Endothelial cell of umbilical vein (primary cell): Measurements from ENCODE around the gene PIEZO2. TPM values are rescaled to one million over a fixed set of nuclear protein-coding genes. Genes with fewer than 3 reads are reported as not detected.
"Not testable (repeated sequence)": the region's sequence is repeated elsewhere in the genome, so short reads cannot be mapped to it uniquely, and the experiment has no call there.

Source experiments
- BruUV-seq: library from RNA; stranded (reverse); fragments of 400-500 nt; replicated peaks from 2 replicates; lab custom pipeline; 2021; lab: Mats Ljungman, UMichigan
- CTCF ChIA-PET: fragments of 300-600, 350-600 bp; sonication (Branson Sonifier 250); formaldehyde crosslinking; loops from one replicate; lab custom pipeline; 2021; ENCODE audit warnings: antibody characterized with exemption, inconsistent platforms; lab: Charles Lee
- POLR2A ChIA-PET: fragments of 300-600, 350-600 bp; sonication (Branson Sonifier 250); formaldehyde crosslinking; loops from one replicate; lab custom pipeline; 2021; ENCODE audit warnings: antibody characterized with exemption, inconsistent platforms; lab: Charles Lee
- DNase-seq: peaks from one replicate; pipeline ENCODE4 v3.0.0-alpha.2; 2011; ENCODE audit warnings: low read depth, low spot score
- FAIRE-seq: peaks from 2 replicates; lab custom pipeline; 2011; peaks lifted over from hg19 to GRCh38; lab: Jason Lieb, UNC
- H2AFZ ChIP-seq: 2 replicates; pipeline ENCODE4 v1.6.0; 2012; ENCODE audit warnings: low read depth, low read length, control low read depth, inconsistent platforms
- H3K27ac ChIP-seq: 2 replicates; pipeline ENCODE4 v1.5.1; 2011; ENCODE audit warnings: low read depth, mild to moderate bottlenecking, control low read depth, low read length, moderate library complexity; ENCODE audit not compliant: insufficient read depth
- H3K27me3 ChIP-seq, 2 experiments: 2 replicates each; pipeline versions ENCODE4 v1.6.0 to v1.6.1; 2011; ENCODE audit warnings: low read length in 2 of 2, mixed read lengths in 1 of 2; ENCODE audit not compliant: control insufficient read depth in 2 of 2, insufficient read depth in 2 of 2
- H3K36me3 ChIP-seq, 2 experiments: 2 replicates in 1 of 2; 3 replicates in 1 of 2; pipeline ENCODE4 v1.5.1; 2011; ENCODE audit warnings: low read length in 2 of 2, mild to moderate bottlenecking in 1 of 2, moderate library complexity in 1 of 2; ENCODE audit not compliant: control insufficient read depth in 2 of 2, insufficient read depth in 2 of 2; ENCODE audit errors: extremely low read depth in 1 of 2
- H3K4me1 ChIP-seq: 3 replicates; pipeline ENCODE4 v1.5.1; 2011; ENCODE audit warnings: mild to moderate bottlenecking, low read length; ENCODE audit not compliant: control insufficient read depth, insufficient read depth; ENCODE audit errors: extremely low read depth
- H3K4me2 ChIP-seq: 2 replicates; pipeline ENCODE4 v1.6.1; 2011; ENCODE audit warnings: low read length, control low read depth, mixed read lengths; ENCODE audit not compliant: insufficient read depth
- H3K4me3 ChIP-seq, 3 experiments: fragments of 200-600 bp in 1 of 3; sonication (generic), shearing (Covaris generic) in 1 of 3; replicated peaks in 1 of 3; 2 replicates each; pipeline ENCODE4 v1.5.1; 2011 to 2016; ENCODE audit warnings: control low read depth in 3 of 3, low read length in 3 of 3, mild to moderate bottlenecking in 2 of 3, inconsistent platforms in 1 of 3, low read depth in 1 of 3, moderate library complexity in 1 of 3; ENCODE audit not compliant: insufficient read depth in 1 of 3
- H3K79me2 ChIP-seq: 2 replicates; pipeline ENCODE4 v1.6.0; 2012; ENCODE audit warnings: low read length, inconsistent platforms; ENCODE audit not compliant: control insufficient read depth, insufficient read depth
- H3K9ac ChIP-seq: replicated peaks from 2 replicates; pipeline ENCODE3; 2011; ENCODE audit warnings: low read length, control low read depth; ENCODE audit not compliant: insufficient read depth; ENCODE audit errors: extremely low read depth
- H3K9me1 ChIP-seq: replicated peaks from 3 replicates; pipeline ENCODE4 v1.6.0; 2011; ENCODE audit warnings: mild to moderate bottlenecking, low read length; ENCODE audit not compliant: control insufficient read depth, insufficient read depth; ENCODE audit errors: extremely low read depth
- H3K9me3 ChIP-seq: replicated peaks from 2 replicates; pipeline ENCODE4 v1.5.1; 2012; ENCODE audit warnings: low read length, inconsistent platforms; ENCODE audit not compliant: control insufficient read depth, insufficient read depth
- H4K20me1 ChIP-seq: replicated peaks from 2 replicates; pipeline ENCODE3; 2011; ENCODE audit warnings: mild to moderate bottlenecking, low read length; ENCODE audit not compliant: control insufficient read depth, insufficient read depth; ENCODE audit errors: extremely low read depth
- CTCF ChIP-seq, 2 donors: IDR thresholded peaks; 1 replicate in 1 of 2; 2 replicates in 1 of 2; pipeline ENCODE4 v1.5.1; 2011; ENCODE audit warnings: low read length in 2 of 2, mild to moderate bottlenecking in 2 of 2, moderate library complexity in 2 of 2, control low read depth in 1 of 2, inconsistent platforms in 1 of 2, low read depth in 1 of 2; ENCODE audit not compliant: insufficient read depth in 1 of 2; ENCODE audit errors: extremely low read depth in 1 of 2
- EZH2 ChIP-seq: IDR thresholded peaks from 2 replicates; pipeline ENCODE4 v1.6.1; 2012; ENCODE audit warnings: borderline replicate concordance, low read depth, mild to moderate bottlenecking, moderate library complexity, low read length, inconsistent platforms; ENCODE audit not compliant: severe bottlenecking
- FOS ChIP-seq: IDR thresholded peaks from 2 replicates; pipeline ENCODE4 v1.6.1; 2011; ENCODE audit warnings: mild to moderate bottlenecking, low read length, moderate library complexity, borderline replicate concordance; ENCODE audit not compliant: insufficient read depth
- GATA2 ChIP-seq: IDR thresholded peaks from 2 replicates; pipeline ENCODE4 v1.7.0; 2011; ENCODE audit warnings: low read depth, mild to moderate bottlenecking, moderate library complexity, mixed read lengths, low read length; ENCODE audit not compliant: insufficient read length, insufficient read depth
- JUN ChIP-seq: IDR thresholded peaks from 2 replicates; pipeline ENCODE4 v1.6.1; 2011; ENCODE audit warnings: borderline replicate concordance, low read depth; ENCODE audit not compliant: insufficient read length, insufficient read depth
- MAX ChIP-seq: IDR thresholded peaks from 2 replicates; pipeline ENCODE4 v1.6.1; 2011; ENCODE audit not compliant: insufficient read depth, insufficient read length
- MYC ChIP-seq: IDR thresholded peaks from one replicate; pipeline ENCODE4 v1.6.1; 2011; ENCODE audit warnings: mild to moderate bottlenecking, low read depth, low read length
- POLR2A ChIP-seq: IDR thresholded peaks from 2 replicates; pipeline ENCODE4 v1.6.1; 2012; ENCODE audit warnings: low read depth, mild to moderate bottlenecking, control low read depth, low read length
- POLR2AphosphoS5 ChIP-seq: IDR thresholded peaks from 2 replicates; pipeline ENCODE4 v1.6.1; 2012; ENCODE audit warnings: low read depth, mild to moderate bottlenecking, control low read depth, low read length, moderate library complexity; ENCODE audit not compliant: insufficient read depth
- dilution Hi-C: fragments of 300-500 bp; cut with MboI; formaldehyde crosslinking; loops from one replicate; pipeline ENCODE4 v1.15.0; 2019; ENCODE audit warnings: low sequenced_read_pairs; ENCODE audit not compliant: extremely low pct_ligation_motif_present
- intact Hi-C: fragments of 100-400 bp; cut with micrococcal nuclease; formaldehyde crosslinking; loops from one replicate; pipeline ENCODE4 v1.10.0; 2022
- polyA plus RNA-seq, 4 experiments: library from polyadenylated mRNA; depleted of rRNA in 3 of 4; stranded (reverse) in 3 of 4; unstranded in 1 of 4; fragments of >200 nt; gene quantifications; 2 replicates each; pipeline versions ENCODE4 v1.2.1 to v1.2.3, GENCODE V29; 2011 to 2012; ENCODE audit warnings: missing spikeins in 1 of 4
- total RNA-seq: library from RNA; stranded (reverse); gene quantifications from 2 replicates; pipeline ENCODE4 v1.2.3, GENCODE V29; 2021

PIEZO2 gene
- total and polyA plus RNA-seq, 2 donors (not counting 3 experiments of a cell fraction or from before 2014, with no cell fraction given), result 1.7 to 11.2 TPM

DNA sequence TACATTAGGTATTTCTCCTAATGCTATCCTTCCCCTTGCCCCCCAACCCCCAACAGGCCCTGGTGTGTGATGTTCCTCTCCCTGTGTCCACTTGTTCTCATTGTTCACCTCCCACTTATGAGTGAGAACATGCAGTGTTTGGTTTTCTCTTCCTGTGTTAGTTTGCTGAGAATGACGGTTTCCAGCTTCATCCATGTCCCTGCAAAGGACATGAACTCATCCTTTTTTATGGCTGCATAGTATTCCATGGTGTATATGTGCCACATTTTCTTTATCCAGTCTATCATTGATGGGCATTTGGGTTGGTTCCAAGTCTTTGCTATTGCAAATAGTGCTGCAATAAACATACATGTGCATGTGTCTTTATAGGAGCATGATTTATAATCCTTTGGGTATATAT lies 32.3 kb upstream of the PIEZO2 start:
- BruUV-seq, H3K4me3 ChIP-seq, H3K9ac ChIP-seq, DNase-seq, H3K4me2 ChIP-seq, H3K9me1 ChIP-seq, H3K27me3 ChIP-seq, POLR2A ChIA-PET, H3K27ac ChIP-seq, intact Hi-C loops, dilution Hi-C loops, H3K79me2 ChIP-seq, FAIRE-seq, H3K36me3 ChIP-seq, CTCF ChIA-PET, H3K9me3 ChIP-seq, H3K4me1 ChIP-seq, H4K20me1 ChIP-seq, H2AFZ ChIP-seq: not testable (repeated sequence)

DNA sequence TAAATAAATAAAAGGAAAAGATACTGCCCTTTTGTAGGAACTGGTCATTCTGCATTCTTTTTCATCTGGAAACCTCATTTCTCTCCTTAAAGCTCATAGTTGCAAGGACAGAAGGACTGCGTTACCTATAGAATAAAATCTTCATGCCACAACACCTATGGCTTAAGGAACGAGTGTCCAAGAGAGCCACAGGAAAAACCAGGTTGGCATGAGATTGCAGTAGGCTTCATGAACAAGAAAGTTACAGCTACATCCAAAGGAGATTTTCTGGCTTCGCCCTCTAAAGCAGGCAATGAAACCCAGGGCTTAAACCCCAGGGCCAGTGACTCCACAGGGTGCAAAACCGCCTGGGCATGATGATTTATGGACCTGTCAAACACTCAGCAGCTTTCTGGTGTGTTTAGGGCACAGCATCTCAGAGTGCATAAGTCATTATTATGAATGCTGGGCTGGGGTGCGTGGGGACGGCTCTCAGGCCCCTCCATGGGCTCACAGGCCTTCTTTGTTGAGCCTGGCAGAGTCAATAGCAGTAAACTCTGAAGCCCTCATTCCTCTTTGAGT lies 30.7 kb upstream of the PIEZO2 start:
- H3K9me1 ChIP-seq, result no peaks in the 10 kb centered on the region
- no peak overlapping the region for H3K4me2 ChIP-seq
- intact Hi-C loops (no loop called here), dilution Hi-C loops (no loop called here)
- FAIRE-seq (no peak), DNase-seq (no peak)
- ChIA-PET POLR2A (no interaction called here), CTCF (no interaction called here)
- H2AFZ ChIP-seq, result no peak overlapping the region
- no peaks in the 10 kb centered on the region for H3K4me1 ChIP-seq
- no peaks in the 10 kb centered on the region for H3K27me3 ChIP-seq
- H3K36me3 ChIP-seq, result no peaks in the 10 kb centered on the region
- no peak overlapping the region for H3K27ac ChIP-seq
- BruUV-seq, result no TSS peak
- no peaks in the 10 kb centered on the region for H3K79me2 ChIP-seq
- H3K9me3 ChIP-seq, result no peaks in the 10 kb centered on the region
- no peaks in the 10 kb centered on the region for H4K20me1 ChIP-seq
- no peak overlapping the region for H3K9ac ChIP-seq
- no peak overlapping the region for H3K4me3 ChIP-seq
- TF ChIP-seq CTCF (IDR thresholded peaks at IDR 0.05; ENCODE audit: extremely low read depth in 1 of 2, insufficient read depth in 1 of 2, low read depth in 1 of 2, low read length in 2 of 2), result no peak
- no peak for TF ChIP-seq MYC
- no peak for TF ChIP-seq GATA2
- no peak for TF ChIP-seq JUN
- no peak for TF ChIP-seq POLR2AphosphoS5
- no peak for TF ChIP-seq FOS
- TF ChIP-seq MAX, result no peak
- TF ChIP-seq POLR2A, result no peak
- no peak for TF ChIP-seq EZH2
